GM19023 (cell line): ENCODE data around the gene NCK2.

ENCODE experiments used
- ATAC-seq: cut with Tn5 transposase; IDR thresholded peaks from one replicate; pipeline ENCODE4 v1.9.1; 2021; ENCODE audit warnings: mild to moderate bottlenecking, moderate library complexity; ENCODE audit not compliant: unreplicated experiment

The NCK2 gene

DNA sequence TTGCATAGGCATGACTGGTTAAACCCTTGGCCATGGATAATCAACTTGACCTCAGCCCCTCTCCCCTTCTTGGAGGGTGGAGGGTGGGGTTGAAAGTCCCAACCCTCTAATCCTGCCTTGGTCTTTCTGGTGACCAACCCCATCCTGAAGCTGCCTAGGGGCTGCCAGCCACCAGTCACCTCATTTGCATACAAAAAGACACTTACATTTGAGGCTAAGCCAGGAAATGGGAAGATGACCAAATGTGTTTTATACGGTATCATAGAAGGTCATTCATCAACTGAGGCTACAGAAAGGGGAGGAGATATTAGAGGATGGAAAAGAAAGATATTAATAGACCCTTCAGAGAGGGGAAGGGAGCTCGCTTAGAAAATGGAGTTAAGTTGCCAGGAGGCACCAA lies 96.8 kb downstream of the NCK2 start:
- no peak for ATAC-seq

DNA sequence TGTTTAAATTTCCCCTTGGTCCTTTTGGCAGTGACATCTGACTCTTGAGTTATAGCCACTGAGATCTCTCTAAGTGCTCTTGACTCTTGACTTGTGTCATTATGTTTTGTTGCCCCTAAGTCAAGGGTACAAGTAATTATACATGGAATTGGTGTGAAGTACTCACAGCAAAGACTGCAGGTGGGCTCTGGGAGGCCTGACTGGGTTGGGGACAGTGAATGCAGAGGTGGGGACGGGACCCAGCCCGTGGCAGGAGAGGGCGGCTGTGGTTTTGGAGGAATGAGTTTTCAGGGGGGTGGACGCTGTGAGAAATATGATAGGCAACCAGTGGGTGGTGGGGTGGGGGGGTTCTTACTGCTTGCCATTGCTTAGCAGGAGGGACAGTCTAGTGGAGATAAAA lies 97.8 kb downstream of the NCK2 start:
- ATAC-seq: no peak

DNA sequence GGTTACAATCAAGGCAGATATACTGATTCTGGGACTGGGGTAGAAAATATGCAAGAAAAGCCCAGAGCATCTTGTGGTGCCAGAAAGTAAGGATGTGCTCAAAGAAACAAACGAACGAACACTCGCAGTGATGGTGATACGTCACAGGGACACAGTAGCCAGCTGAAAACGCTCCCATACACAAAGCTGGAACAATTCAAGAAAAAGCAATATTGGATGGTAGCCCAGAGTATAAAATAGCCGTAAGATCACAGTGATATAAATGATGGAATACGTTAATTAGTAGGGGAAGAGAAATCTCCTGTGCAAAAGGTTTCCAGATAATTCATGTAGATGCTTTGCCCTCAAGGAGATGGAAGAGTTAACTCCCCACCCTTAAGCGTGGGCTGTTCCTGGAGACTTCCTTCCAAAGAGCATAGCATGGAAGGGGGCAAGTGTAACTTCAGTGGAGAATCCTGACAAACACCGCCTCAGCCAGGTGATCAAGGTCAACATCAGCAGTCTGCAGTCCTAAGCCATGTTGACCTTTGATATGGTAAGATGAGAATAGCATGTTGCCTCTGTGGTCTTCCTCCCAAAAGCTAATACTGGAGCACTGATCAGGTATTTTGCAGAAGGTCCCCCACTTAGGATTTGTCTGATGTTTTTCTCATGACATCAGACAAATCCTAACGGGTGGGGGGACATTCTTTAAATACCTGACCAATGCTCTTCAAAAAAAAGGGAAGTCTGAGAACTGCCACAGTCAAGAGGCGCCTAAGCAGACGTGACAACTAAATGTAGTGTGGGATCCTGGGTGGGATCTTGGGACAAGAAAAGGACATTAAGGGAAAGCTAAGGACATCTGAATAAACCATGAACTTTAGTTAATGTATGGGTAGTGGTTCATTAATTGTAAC lies 99.0 kb downstream of the NCK2 start:
- no peak for ATAC-seq

DNA sequence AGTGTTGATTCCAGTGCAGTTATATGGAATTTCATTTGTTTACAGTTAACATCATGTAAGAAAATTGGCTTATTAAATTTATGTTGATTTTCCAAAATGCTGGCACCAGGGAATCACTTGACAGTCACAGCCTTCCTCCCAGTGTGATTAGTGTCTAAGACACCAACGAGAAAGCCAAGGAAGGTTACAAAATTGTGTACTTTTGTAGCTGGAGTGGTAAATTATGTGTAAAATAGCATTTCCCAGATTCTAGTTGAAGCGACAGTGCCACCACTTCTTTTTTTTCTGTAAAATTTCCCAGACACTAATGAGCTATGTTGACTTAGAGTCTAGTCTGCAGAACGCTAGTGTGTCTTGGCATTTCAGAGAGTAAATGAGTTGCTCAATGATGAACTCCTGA lies 101.3 kb downstream of the NCK2 start:
- ATAC-seq: no peak

DNA sequence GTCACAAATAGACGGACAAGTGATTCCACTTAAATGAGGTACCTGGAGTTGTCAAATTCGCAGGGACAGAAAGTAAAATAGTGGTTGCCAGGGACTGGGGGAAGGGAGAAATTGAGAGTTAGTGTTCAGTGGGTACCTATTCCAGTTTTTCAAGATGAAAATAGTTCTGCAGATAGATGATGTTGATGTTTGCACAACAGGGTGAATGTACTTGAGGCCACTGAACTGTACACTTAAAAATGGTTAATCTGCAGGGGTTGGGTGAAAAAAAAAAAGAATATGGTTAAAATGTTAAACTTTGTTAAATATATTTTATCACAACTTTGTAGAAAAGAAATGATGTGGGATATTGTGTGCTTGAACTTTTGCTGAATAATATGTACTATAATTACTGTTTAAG lies 102.3 kb downstream of the NCK2 start:
- no peak for ATAC-seq

DNA sequence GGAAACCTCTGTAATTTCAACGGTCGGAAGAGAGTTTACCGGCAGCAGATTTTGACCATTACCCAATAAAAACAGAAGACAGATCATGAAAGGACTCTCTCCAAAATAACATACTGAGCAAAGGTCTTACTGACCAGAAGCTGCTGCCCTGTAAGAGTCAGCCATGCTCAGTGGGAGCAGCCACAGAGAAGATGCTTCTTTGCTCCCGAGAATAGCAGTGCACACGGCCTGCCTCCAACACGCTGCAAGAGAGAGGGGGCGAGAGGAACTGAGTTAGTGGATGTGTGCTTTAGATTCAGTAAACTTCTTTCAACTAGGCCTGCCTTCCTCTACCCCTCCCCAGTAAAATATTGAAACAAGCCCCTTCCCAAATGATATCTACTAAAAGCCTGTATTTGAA lies 103.7 kb downstream of the NCK2 start:
- ATAC-seq: no peak

DNA sequence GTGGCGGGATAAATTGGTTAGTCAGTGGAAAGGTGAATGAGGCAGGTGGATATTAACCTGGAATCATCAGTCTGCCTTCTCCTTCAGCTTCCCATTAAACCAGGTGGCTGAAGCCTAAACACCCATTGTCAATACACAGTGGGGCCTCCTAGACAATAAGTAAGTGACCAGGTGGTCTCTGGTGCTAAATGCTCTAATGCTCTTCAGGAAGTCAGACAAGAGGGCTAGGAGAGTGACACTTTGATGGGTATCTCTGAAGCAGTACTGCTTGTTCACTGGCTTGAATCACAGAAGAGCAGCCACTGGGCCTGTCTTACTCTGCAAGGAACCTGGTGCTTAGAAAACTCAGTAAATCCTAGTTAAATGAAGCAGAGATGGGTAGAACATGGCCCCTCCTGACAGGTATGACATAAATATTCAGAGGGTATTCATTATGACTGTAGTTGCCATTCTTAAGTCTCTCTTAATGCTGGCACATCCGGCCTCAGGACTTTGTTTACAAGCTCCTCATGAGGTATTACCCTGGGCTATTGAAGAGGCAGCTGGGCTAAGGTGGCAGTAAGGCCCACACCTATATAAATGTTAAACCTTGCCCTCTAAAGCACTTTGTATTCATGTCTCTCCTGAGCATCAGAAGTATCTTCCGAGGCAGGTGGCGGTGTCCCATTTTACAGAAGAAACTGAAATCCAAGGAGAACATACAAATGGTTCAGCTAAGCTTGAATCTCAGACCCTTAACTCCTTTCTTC lies 104.9 kb downstream of the NCK2 start:
- no peak for ATAC-seq

DNA sequence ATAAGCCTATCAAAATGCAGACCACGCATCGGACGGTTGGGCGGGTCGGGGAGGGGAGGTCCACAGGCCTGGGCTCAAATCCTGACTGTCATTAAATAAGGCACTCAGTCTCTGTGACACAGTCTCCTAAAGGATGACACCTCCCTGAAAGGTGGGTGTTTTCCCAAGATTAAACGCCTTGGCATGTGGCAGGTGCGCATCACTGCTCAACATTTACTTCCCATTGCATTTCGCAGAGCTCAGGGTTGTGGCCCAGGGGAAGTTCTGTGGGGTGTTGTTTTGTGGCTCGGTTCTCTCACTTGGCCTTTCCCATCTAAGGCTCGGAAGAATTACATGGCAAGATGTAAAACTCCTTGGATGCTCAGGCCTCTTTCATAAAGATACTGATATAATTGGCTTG lies 107.4 kb downstream of the NCK2 start:
- ATAC-seq: no peak

DNA sequence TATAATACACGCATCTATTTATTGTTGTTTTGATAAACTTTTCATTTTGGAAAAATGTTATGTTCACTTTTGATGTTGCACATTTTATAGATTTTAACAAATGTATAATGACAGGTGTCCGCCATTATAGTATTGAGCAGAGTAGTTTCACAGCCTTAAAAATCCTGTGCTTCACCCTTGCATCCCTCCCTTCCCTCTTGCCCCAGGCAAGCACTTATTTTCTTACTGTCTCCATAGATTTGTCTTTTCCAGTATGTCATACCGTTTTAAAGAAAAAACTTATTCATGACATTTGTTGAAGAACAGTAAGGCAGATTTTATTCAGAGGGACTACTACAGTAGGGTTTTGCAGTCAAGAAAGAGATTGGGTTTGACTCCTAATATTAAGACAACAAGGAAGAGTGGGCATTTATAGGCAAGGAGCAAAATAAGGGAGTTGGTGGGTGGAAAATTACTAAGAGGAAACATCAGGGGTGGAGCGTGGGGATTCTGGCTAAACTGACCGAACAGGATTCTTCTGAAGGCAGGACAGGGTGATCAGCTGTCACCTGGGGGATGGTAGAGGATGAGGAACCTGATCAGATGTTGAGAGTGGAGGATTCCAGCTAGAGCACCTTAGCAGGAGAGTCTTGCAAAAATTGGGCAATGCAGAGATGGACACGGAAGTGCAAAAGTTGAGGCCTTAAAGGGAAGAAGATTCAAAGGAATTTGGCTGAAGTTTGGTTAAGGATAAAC lies 108.8 kb downstream of the NCK2 start:
- no peak for ATAC-seq

DNA sequence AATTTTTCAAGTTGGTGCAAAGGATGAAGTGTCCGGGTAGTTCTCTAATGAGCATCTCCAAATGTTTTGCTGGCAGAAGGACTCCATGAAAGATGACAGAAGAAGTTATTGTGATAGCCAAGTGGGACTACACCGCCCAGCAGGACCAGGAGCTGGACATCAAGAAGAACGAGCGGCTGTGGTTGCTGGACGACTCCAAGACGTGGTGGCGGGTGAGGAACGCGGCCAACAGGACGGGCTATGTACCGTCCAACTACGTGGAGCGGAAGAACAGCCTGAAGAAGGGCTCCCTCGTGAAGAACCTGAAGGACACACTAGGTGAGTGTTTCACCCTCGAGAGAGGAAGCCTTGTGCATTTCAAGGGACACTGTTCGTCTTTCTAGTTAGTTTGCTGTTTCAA lies 110.3 kb downstream of the NCK2 start:
- no peak for ATAC-seq

DNA sequence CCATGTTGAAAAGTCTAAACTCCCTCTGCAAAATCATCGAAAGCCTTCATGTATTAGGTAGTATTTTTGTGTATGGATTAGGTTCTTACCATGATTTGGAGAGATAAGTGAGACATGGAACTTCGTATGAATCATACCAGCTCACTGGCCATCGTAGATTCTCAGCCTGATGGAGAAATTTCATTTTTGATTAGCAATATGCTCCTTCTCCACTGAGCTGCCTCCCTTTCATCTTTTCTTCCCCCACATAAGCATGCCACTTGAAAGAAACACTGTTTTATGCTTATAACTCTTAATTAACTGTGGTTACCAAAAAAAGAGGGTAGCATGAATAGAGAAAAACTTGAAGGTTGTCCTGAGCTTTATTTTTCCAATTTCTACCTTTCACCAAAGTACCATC lies 111.9 kb downstream of the NCK2 start:
- ATAC-seq: no peak

DNA sequence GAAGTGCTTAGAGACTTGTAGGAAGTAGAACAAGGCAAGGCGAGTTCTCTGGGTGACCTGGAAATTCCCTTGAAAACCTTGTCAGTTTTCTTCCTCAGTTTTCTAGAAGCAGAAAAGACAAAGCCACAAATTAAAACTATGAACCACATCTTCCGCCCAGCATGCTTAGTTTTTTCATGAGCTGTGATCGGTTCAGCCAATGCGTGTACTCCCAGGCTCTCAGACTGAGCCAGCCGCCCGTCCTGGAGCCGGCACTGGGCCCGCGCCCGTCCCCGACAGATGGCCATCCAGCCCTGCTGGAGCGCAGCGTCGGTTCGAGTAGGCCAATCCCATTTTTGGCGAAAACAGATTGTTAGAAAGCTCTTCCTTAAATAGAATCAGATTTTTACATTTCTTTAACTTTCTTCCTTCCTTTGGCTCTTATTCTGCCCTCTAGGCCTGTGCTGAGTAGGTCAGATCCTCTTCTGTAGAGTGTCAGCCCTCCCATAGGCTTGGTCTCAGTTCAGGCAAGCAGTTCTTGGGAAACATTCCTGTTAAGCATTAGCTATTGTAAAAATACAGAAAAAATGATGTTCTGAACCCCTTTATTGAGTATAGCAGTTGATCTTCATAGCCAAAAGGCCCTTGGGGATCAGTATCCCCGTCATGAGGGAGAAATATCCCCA lies 112.5 kb downstream of the NCK2 start:
- no peak for ATAC-seq

DNA sequence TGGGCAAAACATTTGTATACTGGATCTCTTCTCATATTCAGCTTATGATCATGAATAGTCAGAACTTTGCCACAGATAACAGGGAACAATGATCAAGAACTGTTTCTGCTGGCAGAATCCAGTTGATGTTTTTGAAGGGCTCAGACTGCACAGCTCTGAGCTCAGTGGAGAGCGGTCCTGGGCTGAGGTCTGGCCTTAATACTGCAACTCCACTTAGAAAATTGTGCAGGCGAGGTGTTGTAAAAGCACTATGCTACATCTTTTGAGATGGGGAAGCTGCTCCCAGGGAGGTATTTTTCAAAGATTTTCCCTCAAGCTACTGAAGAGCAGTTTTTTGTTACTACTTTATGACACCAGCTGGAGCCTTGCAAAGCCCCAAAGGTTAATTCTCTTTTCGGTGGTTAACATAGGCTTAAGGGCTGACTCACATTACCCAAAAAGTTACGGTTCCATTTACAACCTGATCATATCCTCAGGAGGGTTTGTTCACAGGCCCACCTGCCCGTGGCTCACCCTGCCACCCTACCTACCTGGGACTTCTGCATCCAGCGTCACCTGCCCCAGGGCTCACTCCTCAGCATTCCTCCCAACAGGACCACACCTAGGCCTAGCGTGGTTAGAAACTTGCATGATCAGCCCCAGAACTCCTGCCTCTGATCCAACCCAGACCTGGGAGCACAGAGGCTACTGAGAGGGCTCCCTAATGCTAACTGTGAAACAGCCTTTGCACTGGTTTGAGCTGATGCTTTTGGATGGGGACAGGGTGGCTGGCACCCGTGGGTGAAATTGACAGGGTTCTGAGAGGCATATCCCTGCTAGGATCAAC lies 114.4 kb downstream of the NCK2 start:
- ATAC-seq: peak; percentile 76

DNA sequence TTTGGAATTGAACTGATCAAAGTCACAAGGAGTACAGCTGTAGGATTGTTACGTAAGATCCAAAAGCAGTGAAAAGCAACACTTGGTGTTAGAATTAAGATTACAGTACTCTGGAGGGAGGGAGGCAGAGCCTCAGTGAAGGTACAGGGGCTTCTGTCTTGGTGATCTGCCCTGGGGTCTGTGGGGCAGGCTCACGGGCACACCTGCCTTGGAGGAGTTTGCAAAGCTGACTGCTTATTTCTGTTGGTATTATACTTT lies 114.9 kb downstream of the NCK2 start:
- ATAC-seq: no peak

DNA sequence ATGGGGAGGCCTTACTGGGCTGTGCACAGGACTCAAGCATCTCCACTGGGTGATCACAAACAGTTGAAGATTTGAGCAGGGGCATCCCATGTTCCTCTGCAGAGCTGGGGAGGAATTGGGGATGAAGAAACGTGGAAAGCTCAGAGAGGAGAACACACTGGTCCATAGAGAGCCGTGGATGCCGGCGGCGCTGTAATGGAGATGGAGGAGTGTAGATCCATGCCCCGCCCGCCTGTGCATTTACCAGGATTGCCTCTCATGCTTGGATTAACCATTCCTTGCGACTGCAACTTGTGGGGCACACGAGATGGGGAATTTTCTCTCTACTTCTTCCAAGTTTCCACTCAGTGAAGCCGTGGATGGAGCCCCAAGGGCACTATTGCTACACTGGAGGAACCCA lies 115.9 kb downstream of the NCK2 start:
- ATAC-seq: no peak

DNA sequence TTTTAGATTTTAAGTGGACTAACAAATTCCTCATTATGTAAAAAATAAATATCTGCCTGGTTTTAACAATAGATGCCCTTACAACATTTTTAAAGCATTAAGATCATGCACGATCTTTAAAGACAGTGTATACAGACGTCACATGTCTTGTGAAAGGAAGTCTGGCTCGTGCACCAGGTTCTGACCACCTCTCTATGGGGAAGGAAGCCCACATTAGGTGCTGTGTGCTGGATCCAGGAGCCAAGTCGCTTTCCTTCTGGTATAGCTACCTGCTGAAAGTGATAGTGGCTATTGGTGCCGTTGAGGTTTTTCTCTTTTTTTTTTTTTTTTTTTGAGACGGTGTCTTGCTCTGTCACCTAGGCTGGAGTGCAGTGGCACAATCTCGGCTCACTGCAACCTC lies 116.5 kb downstream of the NCK2 start:
- no peak for ATAC-seq

DNA sequence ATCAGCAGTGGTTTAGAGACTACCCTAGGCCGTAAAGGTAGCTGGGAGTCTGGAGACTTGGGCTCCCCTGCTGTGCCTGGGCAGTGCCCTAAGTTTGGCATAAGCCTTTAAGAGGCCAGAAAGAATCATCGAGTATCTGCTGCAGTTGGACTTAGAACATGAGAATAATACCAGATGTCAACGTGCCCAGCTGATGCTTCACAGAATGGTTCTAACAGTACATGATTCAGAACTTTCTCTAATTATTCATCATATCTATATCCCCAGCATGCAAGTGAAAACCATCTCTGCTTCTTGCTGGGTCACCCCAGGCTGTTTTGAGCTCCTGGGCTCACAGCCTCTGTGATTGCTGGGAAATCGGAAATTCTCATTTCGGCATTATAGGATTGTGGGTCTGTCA lies 118.1 kb downstream of the NCK2 start:
- ATAC-seq: no peak

DNA sequence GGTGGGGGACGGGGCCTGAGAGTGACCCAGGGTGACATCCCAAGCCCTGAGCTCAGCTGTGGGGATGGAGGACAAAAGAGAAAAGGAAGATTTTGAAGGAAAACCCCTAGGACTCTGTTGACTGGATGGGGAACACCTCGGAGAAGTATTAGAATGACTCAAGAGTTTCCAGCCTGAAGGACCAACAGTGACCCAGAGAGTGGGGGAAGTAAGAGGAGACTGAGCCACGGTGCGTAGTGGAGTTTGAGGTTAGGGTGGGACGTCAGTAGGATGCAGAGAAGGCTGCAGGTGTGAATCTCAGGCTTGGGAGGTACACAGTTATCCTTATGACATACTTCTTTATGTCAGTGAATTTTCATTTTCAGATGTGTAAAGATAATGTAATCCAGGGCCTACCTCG lies 119.5 kb downstream of the NCK2 start:
- ATAC-seq: no peak

DNA sequence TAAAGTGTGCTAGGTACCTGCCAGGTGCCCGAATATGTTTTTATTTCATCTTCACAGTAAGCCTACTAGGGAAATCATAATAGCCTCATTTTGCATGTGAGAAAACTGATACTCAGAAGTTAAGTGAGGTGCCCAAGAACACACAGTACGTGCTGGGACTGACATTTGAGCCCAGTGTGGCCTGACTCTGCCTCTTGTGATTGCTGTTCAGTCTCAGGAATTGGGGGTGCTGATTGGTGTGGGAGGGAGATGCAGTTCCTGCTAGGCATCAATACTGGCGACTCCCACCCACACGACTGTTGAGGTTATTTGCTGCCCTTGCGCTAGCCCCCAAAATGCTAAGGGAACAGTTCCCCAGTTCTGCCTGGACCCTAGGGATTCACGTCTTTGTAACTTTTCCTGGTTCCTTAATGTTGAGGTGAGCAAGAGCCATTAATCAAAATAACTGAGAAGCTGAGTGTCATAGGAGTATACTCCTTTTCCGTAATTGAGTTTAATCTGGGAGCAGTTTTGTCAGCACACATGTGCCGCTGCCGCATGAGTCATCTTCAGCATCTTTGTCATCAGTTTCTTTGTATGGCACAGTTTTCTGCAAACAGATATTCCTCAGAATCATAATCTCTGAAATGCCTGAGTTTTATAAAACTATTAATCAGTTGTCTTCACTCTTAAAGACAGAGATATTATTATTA lies 120.7 kb downstream of the NCK2 start:
- ATAC-seq: no peak
